H1 (cell line): ENCODE measurements around the gene TMC4. TPM values are rescaled to one million over a fixed set of nuclear protein-coding genes. Genes with fewer than 3 reads are reported as not detected.

Source experiments
- CTCF ChIA-PET: fragments of 300-600 bp; sonication (Branson Sonifier 250); formaldehyde crosslinking; loops from one replicate; lab custom pipeline; 2021; ENCODE audit not compliant: partially characterized antibody; lab: Charles Lee
- POLR2A ChIA-PET: fragments of 300-600 bp; sonication (Branson Sonifier 250); formaldehyde crosslinking; loops from one replicate; lab custom pipeline; 2021; ENCODE audit warnings: inconsistent platforms; ENCODE audit not compliant: partially characterized antibody; lab: Charles Lee
- DNase-seq, 2 experiments: peaks; one replicate each; pipeline versions ENCODE4 v3.0.0 to v3.0.0-alpha.2; 2010 to 2022; ENCODE audit warnings: low spot score in 2 of 2, low read depth in 1 of 2, mixed read lengths in 1 of 2
- FAIRE-seq: peaks from 2 replicates; lab custom pipeline; 2011; peaks lifted over from hg19 to GRCh38; lab: Jason Lieb, UNC
- H2AFZ ChIP-seq: 2 replicates; pipeline ENCODE4 v1.8.1; 2012; ENCODE audit warnings: low read length, inconsistent platforms
- H2AK5ac ChIP-seq: 2 replicates; pipeline ENCODE4 v1.6.1; 2013; ENCODE audit warnings: low read depth, low read length
- H2BK120ac ChIP-seq: replicated peaks from 2 replicates; pipeline ENCODE3; 2013; ENCODE audit warnings: low read depth, low read length, inconsistent platforms
- H2BK12ac ChIP-seq: 2 replicates; pipeline ENCODE4 v1.6.1; 2013; ENCODE audit warnings: low read depth, low read length
- H2BK15ac ChIP-seq: 2 replicates; pipeline ENCODE4 v1.6.1; 2013; ENCODE audit warnings: low read length
- H2BK20ac ChIP-seq: 2 replicates; pipeline ENCODE4 v1.6.1; 2013; ENCODE audit warnings: low read length
- H2BK5ac ChIP-seq: 2 replicates; pipeline ENCODE4 v1.6.1; 2013; ENCODE audit warnings: low read depth, low read length
- H3K14ac ChIP-seq: 2 replicates; pipeline ENCODE4 v1.6.1; 2013; ENCODE audit warnings: inconsistent platforms; ENCODE audit not compliant: insufficient read length
- H3K18ac ChIP-seq: 2 replicates; pipeline ENCODE4 v1.6.1; 2013; ENCODE audit warnings: low read length; ENCODE audit errors: extremely low read depth
- H3K23ac ChIP-seq: 2 replicates; pipeline ENCODE4 v1.6.1; 2013; ENCODE audit warnings: inconsistent platforms; ENCODE audit not compliant: insufficient read length
- H3K23me2 ChIP-seq: 2 replicates; pipeline ENCODE4 v1.6.1; 2013; ENCODE audit warnings: low read depth, low read length
- H3K27ac ChIP-seq: 2 replicates; pipeline ENCODE4 v1.6.1; 2011; ENCODE audit warnings: low read depth, low read length, inconsistent platforms
- H3K27me3 ChIP-seq, 4 experiments: replicated peaks in 1 of 4; 1 replicate in 1 of 4; 2 replicates in 3 of 4; pipeline versions ENCODE4 v1.6.1 to v1.8.1; 2011 to 2013; ENCODE audit warnings: low read length in 3 of 4, mild to moderate bottlenecking in 3 of 4, inconsistent platforms in 2 of 4, mixed read lengths in 2 of 4, moderate library complexity in 1 of 4; ENCODE audit not compliant: control insufficient read depth in 3 of 4, insufficient read depth in 3 of 4; ENCODE audit errors: extremely low read depth in 1 of 4
- H3K36me3 ChIP-seq, 4 experiments: 2 replicates each; pipeline versions ENCODE4 v1.6.1 to v1.8.1; 2011 to 2013; ENCODE audit warnings: mild to moderate bottlenecking in 4 of 4, low read length in 3 of 4, moderate library complexity in 2 of 4, control low read depth in 1 of 4, inconsistent platforms in 1 of 4; ENCODE audit not compliant: insufficient read depth in 4 of 4, control insufficient read depth in 2 of 4
- H3K4ac ChIP-seq: replicated peaks from 2 replicates; pipeline ENCODE3; 2013; ENCODE audit warnings: low read length, low read depth, mixed read lengths, inconsistent platforms; ENCODE audit not compliant: insufficient read length
- H3K4me1 ChIP-seq, 4 experiments: replicated peaks in 1 of 4; 1 replicate in 1 of 4; 2 replicates in 3 of 4; pipeline versions ENCODE4 v1.6.1 to v1.8.1; 2011 to 2013; ENCODE audit warnings: low read length in 3 of 4, inconsistent platforms in 2 of 4, mixed read lengths in 1 of 4; ENCODE audit not compliant: insufficient read depth in 4 of 4, control insufficient read depth in 3 of 4
- H3K4me2 ChIP-seq, 2 experiments: 2 replicates each; pipeline versions ENCODE4 v1.6.1 to v1.8.1; 2011 to 2013; ENCODE audit warnings: low read depth in 2 of 2, low read length in 2 of 2, control low read depth in 1 of 2, inconsistent platforms in 1 of 2, mild to moderate bottlenecking in 1 of 2; ENCODE audit not compliant: insufficient read depth in 1 of 2
- H3K4me3 ChIP-seq, 4 experiments: fragments of 200-600, 300-600 bp in 1 of 4; sonication (generic), shearing (Covaris generic), sonication (Bioruptor Twin) in 1 of 4; 2 replicates each; pipeline versions ENCODE4 v1.5.1 to v1.8.1; 2011 to 2016; ENCODE audit warnings: low read length in 4 of 4, low read depth in 3 of 4, control low read depth in 2 of 4, inconsistent platforms in 2 of 4, mild to moderate bottlenecking in 2 of 4, mixed read lengths in 1 of 4, moderate library complexity in 1 of 4; ENCODE audit not compliant: insufficient read depth in 2 of 4; ENCODE audit errors: extremely low read depth in 1 of 4
- H3K56ac ChIP-seq: replicated peaks from 2 replicates; pipeline ENCODE3; 2013; ENCODE audit warnings: low read depth, mild to moderate bottlenecking, mixed read lengths, low read length, inconsistent platforms; ENCODE audit not compliant: insufficient read length
- H3K79me1 ChIP-seq: 2 replicates; pipeline ENCODE4 v1.6.1; 2013; ENCODE audit warnings: low read depth, low read length, control low read depth
- H3K79me2 ChIP-seq, 2 experiments: 2 replicates each; pipeline versions ENCODE4 v1.6.1 to v1.8.1; 2012 to 2013; ENCODE audit warnings: low read length in 2 of 2, mild to moderate bottlenecking in 2 of 2, inconsistent platforms in 1 of 2; ENCODE audit not compliant: insufficient read depth in 2 of 2, control insufficient read depth in 1 of 2
- H3K9ac ChIP-seq, 4 experiments: replicated peaks in 1 of 4; 1 replicate in 1 of 4; 2 replicates in 3 of 4; pipeline versions ENCODE4 v1.6.1 to v1.8.1; 2011 to 2013; ENCODE audit warnings: low read depth in 3 of 4, low read length in 3 of 4, control low read depth in 2 of 4, mild to moderate bottlenecking in 2 of 4, moderate library complexity in 2 of 4, inconsistent platforms in 1 of 4; ENCODE audit errors: extremely low read depth in 1 of 4
- H3K9me3 ChIP-seq, 2 experiments: 2 replicates each; pipeline versions ENCODE4 v1.6.1 to v1.8.1; 2012 to 2013; ENCODE audit warnings: mild to moderate bottlenecking in 2 of 2, moderate library complexity in 2 of 2, control low read depth in 1 of 2, inconsistent platforms in 1 of 2, low read depth in 1 of 2, low read length in 1 of 2, mixed read lengths in 1 of 2; ENCODE audit not compliant: insufficient read depth in 2 of 2
- H4K20me1 ChIP-seq, 2 experiments: replicated peaks in 1 of 2; 2 replicates each; pipeline versions ENCODE3 to v1.8.1; 2011 to 2013; ENCODE audit warnings: inconsistent platforms in 2 of 2, low read length in 2 of 2, mild to moderate bottlenecking in 1 of 2; ENCODE audit not compliant: insufficient read depth in 2 of 2, control insufficient read depth in 1 of 2
- H4K5ac ChIP-seq: 2 replicates; pipeline ENCODE4 v1.6.1; 2013; ENCODE audit warnings: low read length, low read depth, mixed read lengths, inconsistent platforms; ENCODE audit not compliant: insufficient read length
- H4K8ac ChIP-seq: 2 replicates; pipeline ENCODE4 v1.8.0; 2013; ENCODE audit warnings: mild to moderate bottlenecking, moderate library complexity, low read length, inconsistent platforms; ENCODE audit not compliant: insufficient read depth; ENCODE audit errors: extremely low read depth
- H4K91ac ChIP-seq: replicated peaks from 2 replicates; pipeline ENCODE3; 2013; ENCODE audit warnings: low read length, mixed read lengths, inconsistent platforms; ENCODE audit not compliant: insufficient read length
- ASH2L ChIP-seq: fragments of 200-600, 300-600 bp; sonication (generic); IDR thresholded peaks from one replicate; pipeline ENCODE4 v1.7.1; 2017; ENCODE audit warnings: low read length
- CREB1 ChIP-seq: IDR thresholded peaks from 2 replicates; pipeline ENCODE4 v1.6.1; 2012; ENCODE audit warnings: inconsistent platforms
- NRF1 ChIP-seq: IDR thresholded peaks from 2 replicates; pipeline ENCODE4 v1.6.1; 2011; ENCODE audit warnings: mild to moderate bottlenecking, low read depth, low read length, improper control_type of control experiment
- RAD21 ChIP-seq, 2 experiments: IDR thresholded peaks in 1 of 2; conservative IDR thresholded peaks in 1 of 2; 2 replicates each; pipeline ENCODE4 v1.6.1; 2011; ENCODE audit warnings: low read depth in 2 of 2, low read length in 2 of 2, improper control_type of control experiment in 1 of 2, inconsistent platforms in 1 of 2, mild to moderate bottlenecking in 1 of 2, moderate library complexity in 1 of 2
- SP1 ChIP-seq: IDR thresholded peaks from 2 replicates; pipeline ENCODE4 v1.6.1; 2011; ENCODE audit warnings: low read depth, low read length
- SP4 ChIP-seq: IDR thresholded peaks from 2 replicates; pipeline ENCODE4 v1.6.1; 2012; ENCODE audit warnings: low read length, inconsistent platforms
- TEAD4 ChIP-seq: IDR thresholded peaks from 2 replicates; pipeline ENCODE4 v1.6.1; 2012; ENCODE audit warnings: low read depth, low read length, inconsistent platforms, mixed read lengths
- ZNF274 ChIP-seq: IDR thresholded peaks from 2 replicates; pipeline ENCODE4 v1.7.0; 2012; ENCODE audit warnings: low read length, borderline replicate concordance; ENCODE audit errors: extremely low read depth
- WGBS, 2 experiments: shearing (Covaris generic) in 1 of 2; methylation state at CpG; one replicate each; pipeline versions ENCODE4 v1.1.6 to v1.1.7; 2013 to 2015; ENCODE audit warnings: low lambda C conversion rate in 2 of 2, mixed read lengths in 2 of 2, inconsistent platforms in 1 of 2, low coverage in 1 of 2, missing lambda C conversion rate in 1 of 2; ENCODE audit not compliant: insufficient replicate concordance in 2 of 2, insufficient coverage in 1 of 2, insufficient read length in 1 of 2; ENCODE audit errors: extremely low coverage in 1 of 2, missing lambda C conversion rate in 1 of 2; 5-methylcytosine and 5-hydroxymethylcytosine counted together
- polyA plus RNA-seq, 7 experiments: library from polyadenylated mRNA; depleted of rRNA in 3 of 7; stranded (reverse) in 5 of 7; unstranded in 2 of 7; fragments of >200 nt in 5 of 7; fragments of 200-250 nt in 2 of 7; gene quantifications; 1 replicate in 5 of 7; 2 replicates in 1 of 7; 4 replicates in 1 of 7; pipeline versions ENCODE4 v1.2.1 to v1.2.3, GENCODE V29; 2011 to 2013; ENCODE audit warnings: missing spikeins in 2 of 7, mixed read lengths in 2 of 7
- total RNA-seq: library from RNA; stranded (reverse); fragmentation: NEBNext Ultra II Directional; extraction: Animal tissue kit (Norgen Biotek cat#: 25700); gene quantifications from 2 replicates; pipeline ENCODE4 v1.2.1, GENCODE V29; 2021

Gene TMC4
- total and polyA plus RNA-seq, 2 of the 8 experiments (the other 6 are each of a cell fraction or from before 2014, with no cell fraction given): 5.5 to 6.3 TPM

DNA sequence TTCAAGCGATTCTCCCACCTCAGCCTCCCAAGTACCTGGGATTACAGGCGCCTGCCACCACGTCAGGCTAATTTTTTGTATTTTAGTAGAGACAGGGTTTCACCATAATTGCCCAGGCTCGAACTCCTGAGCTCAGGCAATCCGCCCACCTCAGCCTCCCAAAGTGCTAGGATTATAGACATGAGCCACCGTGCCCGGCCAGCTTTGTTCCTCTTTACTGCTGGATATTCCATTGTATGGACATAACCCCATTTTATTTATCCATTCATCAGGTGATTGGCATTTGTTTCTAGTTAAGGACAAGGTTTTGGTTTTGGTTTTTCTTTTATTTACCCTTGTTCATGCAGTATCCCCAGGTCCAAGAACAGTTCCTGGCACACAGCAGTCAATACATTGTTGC, 23.6 kb upstream of the TMC4 start:
- H3K23me2 ChIP-seq: peaks cover 5% of the 10 kb centered on the region
- H2AFZ ChIP-seq: no peak overlapping the region
- no peak overlapping the region for H3K14ac ChIP-seq
- H4K91ac ChIP-seq: no peak overlapping the region
- no peak overlapping the region for H3K56ac ChIP-seq
- no peak overlapping the region for H2AK5ac ChIP-seq
- ChIA-PET POLR2A (interaction anchor here (0.7 to 28.7 kb wide), 4 partner anchors 7 to 40 kb away, joined by 3 to 909 read pairs (median 458); partner anchors contain the start of genes MBOAT7, RPS9 and TSEN34), CTCF (interaction anchor here (0.6 to 0.7 kb wide), 3 partner anchors 9 to 660 kb away, joined by 3 read pairs; no protein-coding TSS in a partner anchor)
- H3K4me1 ChIP-seq: peaks cover 3 to 7% (median 5%) of the 10 kb centered on the region in 4 experiments; a peak in 4 of 7 replicates
- H2BK20ac ChIP-seq: no peak overlapping the region
- no peak overlapping the region for H4K5ac ChIP-seq
- TF ChIP-seq ASH2L: no peak
- no peak for TF ChIP-seq RAD21 (IDR thresholded peaks at IDR 0.05 in 1 of 2, conservative IDR thresholded peaks at IDR 0.05 in 1 of 2; ENCODE audit: low read depth in 2 of 2, low read length in 2 of 2)
- TF ChIP-seq SP1: no peak
- TF ChIP-seq CREB1: no peak
- no peak for TF ChIP-seq ZNF274
- TF ChIP-seq SP4: no peak
- TF ChIP-seq NRF1: no peak
- no peak for TF ChIP-seq TEAD4
- H3K79me1 ChIP-seq: peaks cover 5% of the 10 kb centered on the region
- no peak overlapping the region for H4K8ac ChIP-seq
- H2BK12ac ChIP-seq: no peak overlapping the region
- peaks cover 3 to 22% (median 7%) of the 10 kb centered on the region in 4 experiments; a peak in 7 of 8 replicates for H3K36me3 ChIP-seq
- H3K4me3 ChIP-seq: no peak overlapping the region
- no peak overlapping the region for H2BK5ac ChIP-seq
- peaks cover 5 to 17% of the 10 kb centered on the region in 2 experiments for H3K79me2 ChIP-seq
- H2BK15ac ChIP-seq: no peak overlapping the region
- H3K9me3 ChIP-seq: no peaks in the 10 kb centered on the region
- H3K27ac ChIP-seq: no peak overlapping the region
- no peak overlapping the region for H3K4me2 ChIP-seq
- no peak overlapping the region for H3K9ac ChIP-seq
- H3K4ac ChIP-seq: no peak overlapping the region
- no peaks in the 10 kb centered on the region for H3K27me3 ChIP-seq
- FAIRE-seq: no peak
- 88% methylated on average over 7 of the region's 7 CpGs; no CpG with 5 or more reads in 1 of the 2 experiments for WGBS, 2 experiments
- H4K20me1 ChIP-seq: peaks cover 2 to 4% of the 10 kb centered on the region in 2 experiments
- no peak overlapping the region for H2BK120ac ChIP-seq
- no peak overlapping the region for H3K23ac ChIP-seq
- no peak for DNase-seq
- H3K18ac ChIP-seq: no peak overlapping the region
